NCI-H524 treated with DMSO at 0.1 percent for 48 hours (cell line): ENCODE results near the gene CTCF.
"Not testable (repeated sequence)": the region's sequence is repeated elsewhere in the genome, so short reads cannot be mapped to it uniquely, and the experiment has no call there.

Source experiments
- DNase-seq: peaks from one replicate; lab custom pipeline; 2025; lab: John Stamatoyannopoulos, UW

The CTCF gene, protein sequence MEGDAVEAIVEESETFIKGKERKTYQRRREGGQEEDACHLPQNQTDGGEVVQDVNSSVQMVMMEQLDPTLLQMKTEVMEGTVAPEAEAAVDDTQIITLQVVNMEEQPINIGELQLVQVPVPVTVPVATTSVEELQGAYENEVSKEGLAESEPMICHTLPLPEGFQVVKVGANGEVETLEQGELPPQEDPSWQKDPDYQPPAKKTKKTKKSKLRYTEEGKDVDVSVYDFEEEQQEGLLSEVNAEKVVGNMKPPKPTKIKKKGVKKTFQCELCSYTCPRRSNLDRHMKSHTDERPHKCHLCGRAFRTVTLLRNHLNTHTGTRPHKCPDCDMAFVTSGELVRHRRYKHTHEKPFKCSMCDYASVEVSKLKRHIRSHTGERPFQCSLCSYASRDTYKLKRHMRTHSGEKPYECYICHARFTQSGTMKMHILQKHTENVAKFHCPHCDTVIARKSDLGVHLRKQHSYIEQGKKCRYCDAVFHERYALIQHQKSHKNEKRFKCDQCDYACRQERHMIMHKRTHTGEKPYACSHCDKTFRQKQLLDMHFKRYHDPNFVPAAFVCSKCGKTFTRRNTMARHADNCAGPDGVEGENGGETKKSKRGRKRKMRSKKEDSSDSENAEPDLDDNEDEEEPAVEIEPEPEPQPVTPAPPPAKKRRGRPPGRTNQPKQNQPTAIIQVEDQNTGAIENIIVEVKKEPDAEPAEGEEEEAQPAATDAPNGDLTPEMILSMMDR

DNA sequence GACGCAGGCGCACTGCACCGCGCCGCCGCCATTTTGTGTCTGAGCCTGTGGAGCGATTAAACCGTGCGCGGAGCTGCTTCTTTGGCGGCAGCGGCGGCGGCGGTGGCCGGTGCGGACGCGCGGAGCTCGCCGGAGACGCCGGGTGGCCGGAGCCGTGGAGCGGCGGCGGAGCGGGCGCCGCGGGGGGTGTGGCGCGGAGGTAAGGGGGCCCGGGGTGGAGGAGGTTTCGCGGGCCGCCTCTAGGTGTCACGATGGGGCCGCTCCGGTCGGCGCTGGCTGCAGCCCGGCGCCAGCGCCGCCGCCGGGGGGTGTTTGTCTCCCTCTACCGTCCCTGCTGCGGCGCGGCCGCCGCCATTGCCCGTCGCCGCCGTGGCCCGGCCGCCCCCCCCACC lies at the start of gene CTCF:
Gene CTCF (plus strand): TSS at position 1 of the 392 bp plus-strand sequence. CDS start 48,307 bp downstream, outside the sequence.
- DNase-seq = no peak

DNA sequence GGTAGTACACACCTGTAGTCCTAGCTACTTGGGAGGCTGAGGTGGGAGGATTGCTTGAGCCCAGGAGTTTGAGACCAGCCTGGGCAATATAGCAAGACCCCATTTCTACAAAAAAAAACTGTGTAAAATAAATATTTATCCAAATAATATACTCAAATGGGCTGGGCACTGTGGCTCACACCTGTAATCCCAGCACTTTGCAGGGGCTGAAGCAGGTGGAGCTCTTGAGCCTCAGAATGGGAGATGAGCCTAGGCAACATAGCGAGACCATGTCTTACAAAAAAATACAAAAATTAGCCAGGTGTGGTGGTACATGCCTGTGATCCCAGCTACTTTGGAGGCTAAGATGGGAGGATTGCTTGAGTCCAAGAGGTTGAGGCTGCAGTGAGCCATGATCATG lies 48.4 kb upstream of the CTCF start:
- not testable (repeated sequence) for DNase-seq

DNA sequence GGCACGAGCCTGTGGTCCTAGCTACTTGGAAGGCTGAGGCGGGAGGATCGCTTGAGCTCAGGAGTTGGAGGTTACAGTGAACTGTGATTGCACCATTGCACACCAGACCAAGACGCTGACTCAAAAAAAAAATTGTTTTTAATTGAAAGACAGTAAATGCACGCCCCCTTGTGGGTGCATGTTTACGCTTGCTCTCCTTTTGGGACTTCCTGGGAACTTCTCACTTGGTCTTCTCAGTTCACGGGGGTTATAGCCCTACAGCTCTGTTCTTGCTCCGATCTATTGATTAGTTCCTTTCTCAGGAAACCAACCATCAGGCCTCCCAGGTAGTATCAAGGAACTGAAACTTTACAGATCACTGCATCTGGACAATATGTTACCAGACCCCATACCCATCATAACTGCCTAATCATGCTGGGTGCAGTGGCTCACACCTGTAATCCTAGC lies 47.9 kb upstream of the CTCF start:
- DNase-seq = peak; percentile 12

GRCh38 chr16:67516296-67517154 lies 45.8 kb upstream of the CTCF start:
- DNase-seq = no peak

- no peak for DNase-seq
Measured at GRCh38 chr16:67517155-67517445, 45.2 kb upstream of the CTCF start.

GRCh38 chr16:67517661-67518423 lies 44.5 kb upstream of the CTCF start:
- no peak for DNase-seq

DNA sequence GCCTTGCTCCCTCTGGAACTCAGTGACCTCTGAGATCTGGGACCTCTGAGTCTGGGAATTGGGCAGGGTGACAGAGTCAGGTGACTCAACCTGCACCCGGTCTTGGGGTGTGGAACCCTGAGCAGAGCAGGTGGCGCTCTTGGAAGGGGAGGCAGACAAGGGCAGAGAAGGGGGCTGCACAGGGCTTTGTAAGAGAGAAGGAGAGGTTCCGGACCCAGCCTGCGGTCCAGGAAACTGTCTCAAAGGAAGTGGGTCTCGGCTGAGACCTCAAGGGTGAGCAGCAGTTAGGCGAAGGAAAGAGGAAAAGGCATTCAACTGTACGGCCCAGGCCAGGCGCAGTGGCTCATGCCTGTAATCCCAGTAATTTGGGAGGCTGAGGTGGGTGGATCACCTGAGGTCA lies 43.6 kb upstream of the CTCF start:
- DNase-seq = no peak

- no peak for DNase-seq
Measured at GRCh38 chr16:67519242-67519641, 43.1 kb upstream of the CTCF start.

- DNase-seq = peak; percentile 74
Measured at GRCh38 chr16:67521095-67521804, 41.1 kb upstream of the CTCF start.

GRCh38 chr16:67525176-67525860 lies 37.0 kb upstream of the CTCF start:
- no peak for DNase-seq

DNA sequence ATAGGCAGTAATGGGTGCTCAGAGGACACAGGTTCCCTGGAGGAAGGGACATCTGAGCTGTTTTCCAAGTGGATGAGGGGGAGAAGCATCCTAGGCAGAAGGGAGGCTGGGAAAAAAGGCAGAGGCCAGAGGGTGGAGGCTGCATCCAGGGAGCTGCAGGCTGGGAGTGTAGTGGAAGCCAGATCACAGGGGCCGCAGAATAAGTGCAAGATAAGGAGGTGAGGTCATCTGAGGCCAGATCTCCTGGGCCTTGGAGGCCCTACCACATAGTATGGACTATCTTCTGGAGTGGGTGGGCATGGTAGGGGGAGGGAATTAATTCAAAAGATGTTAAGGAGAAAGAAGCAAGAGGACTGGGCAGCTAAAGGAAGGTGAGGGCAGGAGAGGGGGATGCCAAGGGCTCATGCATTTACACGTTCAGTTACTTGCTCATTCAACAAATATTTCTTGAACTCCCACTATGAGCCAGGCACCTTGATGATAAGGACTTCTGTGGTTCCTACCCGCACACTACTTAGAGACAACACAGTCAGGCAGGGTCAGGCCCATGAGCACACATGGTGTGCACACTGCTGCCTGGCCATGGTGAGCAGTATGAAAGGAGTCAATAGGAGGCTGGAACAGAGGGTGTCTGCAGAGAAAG lies 36.1 kb upstream of the CTCF start:
- DNase-seq = no peak

DNA sequence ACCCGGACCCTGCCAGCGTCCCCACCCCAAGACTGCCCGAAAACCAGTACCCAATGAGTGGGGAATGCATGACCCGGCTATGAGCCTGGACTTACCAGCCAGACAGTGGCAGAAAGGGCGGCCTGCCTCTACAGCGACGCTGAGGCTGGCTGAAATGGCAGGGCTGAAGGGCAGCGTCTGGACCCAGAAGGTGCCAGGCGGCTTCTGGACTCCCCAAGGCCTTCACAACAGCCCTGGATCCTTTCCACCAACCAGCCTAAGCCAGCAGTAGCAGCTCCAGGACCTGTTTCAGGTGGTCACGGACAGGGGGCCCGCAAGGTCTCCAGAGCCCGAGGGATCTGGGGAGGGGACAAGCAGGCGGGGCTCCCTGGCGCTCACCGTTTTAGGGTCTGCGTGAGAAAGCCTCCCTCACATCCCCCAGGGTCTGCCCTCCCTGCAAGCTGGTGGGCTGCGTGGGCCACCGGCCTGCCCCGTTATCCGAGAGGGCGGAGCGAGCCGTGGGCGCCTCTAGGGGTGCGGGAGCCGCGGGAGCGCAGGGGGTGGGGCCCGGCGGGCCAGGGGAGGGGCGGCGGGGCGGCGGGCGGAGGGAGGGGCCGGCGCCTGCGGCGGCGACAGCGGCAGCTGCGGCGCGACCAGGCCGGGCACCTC lies 34.0 kb upstream of the CTCF start, which contains the start of gene RIPOR1:
Gene RIPOR1 (plus strand): TSS at position 608 of the 648 bp plus-strand sequence. CDS start 9,618 bp downstream, outside the sequence.
- no peak for DNase-seq

- DNase-seq = no peak
Measured at GRCh38 chr16:67528870-67529581, 33.3 kb upstream of the CTCF start.

- DNase-seq = no peak
Measured at GRCh38 chr16:67529582-67530012, 32.7 kb upstream of the CTCF start.

DNA sequence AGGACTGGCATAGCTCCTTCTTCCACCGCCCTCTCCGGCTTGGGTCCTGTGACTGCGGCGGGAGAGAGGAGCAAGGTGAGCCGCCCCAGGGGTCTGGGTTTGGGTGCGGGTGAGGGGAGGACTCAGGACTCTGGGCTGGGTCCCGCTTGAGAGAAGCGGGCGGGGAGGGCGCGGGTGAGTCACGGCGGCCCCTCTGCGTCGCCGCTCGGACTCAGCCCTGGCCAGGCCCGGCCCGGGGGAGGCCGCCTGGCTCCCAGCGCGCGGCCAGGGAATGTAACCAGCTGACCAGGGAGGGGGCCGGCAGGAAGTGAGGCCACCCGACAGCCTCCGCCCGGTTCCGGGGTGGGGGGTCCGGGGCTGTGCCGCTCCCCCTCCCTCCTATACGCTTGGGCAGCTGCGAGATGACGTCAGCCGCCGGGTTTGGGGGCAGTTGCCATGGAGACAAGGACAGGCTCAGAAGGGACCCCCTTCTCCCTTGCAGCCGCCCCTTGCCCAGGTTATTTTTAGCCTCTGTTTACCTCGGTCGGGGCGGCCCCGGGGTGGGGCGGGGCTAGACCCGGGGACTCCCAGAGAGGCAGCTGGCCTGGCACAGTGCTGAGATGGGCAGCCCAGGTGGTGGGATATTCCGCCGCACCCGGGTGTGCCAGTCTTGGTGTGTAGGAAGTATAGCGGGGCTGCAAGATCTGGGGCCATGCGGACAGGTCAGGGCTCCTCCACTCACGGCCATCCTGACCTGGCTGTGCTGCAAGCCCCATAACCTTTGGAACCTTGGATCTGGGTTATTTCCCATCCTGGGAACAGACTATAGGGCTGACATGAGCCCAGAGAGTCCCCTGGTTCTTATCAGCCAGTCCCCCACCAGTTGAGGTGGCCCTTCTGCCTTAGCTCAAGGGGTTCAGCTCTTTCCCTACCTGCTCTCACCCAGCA lies 32.0 kb upstream of the CTCF start:
- no peak for DNase-seq

GRCh38 chr16:67531247-67531646 lies 31.1 kb upstream of the CTCF start:
- no peak for DNase-seq

GRCh38 chr16:67533024-67533560 lies 29.2 kb upstream of the CTCF start:
- DNase-seq = no peak
